HepG2 (cell line): ENCODE measurements around the gene S100A16. TPM values are rescaled to one million over a fixed set of nuclear protein-coding genes. Genes with fewer than 3 reads are reported as not detected.

Source experiments
- ATAC-seq: fragments of 200-7000 bp; cut with Tn5 transposase; 3 replicates; pipeline ENCODE4 v1.9.1; 2020; ENCODE audit warnings: mild to moderate bottlenecking, moderate library complexity
- BruUV-seq: library from RNA; stranded (reverse); fragments of 400-500 nt; replicated peaks from 2 replicates; lab custom pipeline; 2021; lab: Mats Ljungman, UMichigan
- CTCF ChIA-PET: fragments of 300-600 bp; formaldehyde crosslinking; extraction: SDS; loops from one replicate; lab custom pipeline; 2021; ENCODE audit warnings: low total read pairs, inconsistent platforms, low intra/inter-chr PET ratio; lab: Yijun Ruan, JAX
- POLR2A ChIA-PET: fragments of 350-600 bp; sonication (Branson Sonifier 250); formaldehyde crosslinking; loops from one replicate; lab custom pipeline; 2020; ENCODE audit warnings: antibody characterized with exemption, inconsistent platforms; lab: Yijun Ruan, JAX
- DNase-seq: peaks from one replicate; pipeline ENCODE4 v3.0.0-alpha.2; 2015; ENCODE audit warnings: low spot score
- FAIRE-seq: peaks from 3 replicates; lab custom pipeline; 2011; peaks lifted over from hg19 to GRCh38; lab: Jason Lieb, UNC
- H2AFZ ChIP-seq: one replicate; pipeline ENCODE4 v1.6.1; 2011; ENCODE audit warnings: low read length, inconsistent platforms
- H3K27ac ChIP-seq: fragments of 300-600 bp; 3 replicates; pipeline ENCODE4 v1.8.0; 2011; ENCODE audit warnings: mixed run types, mild to moderate bottlenecking, mixed read lengths, low read length, inconsistent platforms; ENCODE audit not compliant: insufficient read depth; ENCODE audit errors: extremely low read length
- H3K27me3 ChIP-seq, 2 experiments: fragments of 200-600 bp in 1 of 2; 2 replicates in 1 of 2; 3 replicates in 1 of 2; pipeline versions ENCODE4 v1.6.0 to v1.8.0; 2011; ENCODE audit warnings: low read length in 2 of 2, mild to moderate bottlenecking in 2 of 2, moderate library complexity in 2 of 2, inconsistent platforms in 1 of 2; ENCODE audit not compliant: insufficient read depth in 2 of 2, control insufficient read depth in 1 of 2
- H3K36me3 ChIP-seq, 2 experiments: fragments of 200-600 bp in 1 of 2; replicated peaks in 1 of 2; 2 replicates in 1 of 2; 3 replicates in 1 of 2; pipeline versions ENCODE4 v1.5.1 to v1.8.0; 2011; ENCODE audit warnings: low read length in 2 of 2, inconsistent platforms in 1 of 2; ENCODE audit not compliant: insufficient read depth in 2 of 2, control insufficient read depth in 1 of 2
- H3K4me1 ChIP-seq: 2 replicates; pipeline ENCODE4 v1.5.1; 2012; ENCODE audit warnings: low read length, inconsistent platforms; ENCODE audit not compliant: insufficient read depth
- H3K4me2 ChIP-seq: 2 replicates; pipeline ENCODE4 v1.6.0; 2011; ENCODE audit warnings: low read depth, low read length, inconsistent platforms
- H3K4me3 ChIP-seq, 3 experiments: fragments of 200-600 bp in 1 of 3; sonication (generic), shearing (Covaris generic) in 1 of 3; replicated peaks in 1 of 3; 2 replicates each; pipeline ENCODE4 v1.5.1; 2011 to 2016; ENCODE audit warnings: low read length in 3 of 3, inconsistent platforms in 2 of 3, low read depth in 2 of 3, mild to moderate bottlenecking in 2 of 3, control low read depth in 1 of 3, mixed read lengths in 1 of 3; ENCODE audit not compliant: insufficient read depth in 1 of 3
- H3K79me2 ChIP-seq: one replicate; pipeline ENCODE4 v1.6.1; 2011; ENCODE audit warnings: low read length, inconsistent platforms; ENCODE audit not compliant: insufficient read depth
- H3K9ac ChIP-seq: 2 replicates; pipeline ENCODE4 v1.6.0; 2011; ENCODE audit warnings: mild to moderate bottlenecking, low read depth, low read length, inconsistent platforms; ENCODE audit not compliant: insufficient read depth
- H3K9me3 ChIP-seq: 2 replicates; pipeline ENCODE4 v1.5.1; 2012; ENCODE audit warnings: mild to moderate bottlenecking, low read length
- H4K20me1 ChIP-seq: 2 replicates; pipeline ENCODE4 v1.6.0; 2011; ENCODE audit warnings: inconsistent platforms, mild to moderate bottlenecking, low read length, moderate library complexity; ENCODE audit not compliant: insufficient read depth
- ATM ChIP-seq: fragments of 450-650 bp; IDR thresholded peaks from 2 replicates; pipeline ENCODE4 v1.7.1; 2017; ENCODE audit warnings: mild to moderate bottlenecking, borderline replicate concordance
- CENPT ChIP-seq: sonication (generic); formaldehyde crosslinking; IDR thresholded peaks from 2 replicates; pipeline ENCODE4 v1.8.0; 2022; ENCODE audit warnings: low read depth, mild to moderate bottlenecking, moderate library complexity, missing genetic modification reagents
- ELF3 ChIP-seq: IDR thresholded peaks from 2 replicates; pipeline ENCODE4 v1.6.1; 2016; ENCODE audit warnings: missing genetic modification reagents, missing compliant biosample characterization
- HNRNPUL1 ChIP-seq: fragments of 200-400 bp; formaldehyde crosslinking; IDR thresholded peaks from 2 replicates; pipeline ENCODE4 v1.6.1; 2017; ENCODE audit warnings: low read depth, mild to moderate bottlenecking, low read length, moderate library complexity
- PITX1 ChIP-seq: sonication (generic); formaldehyde crosslinking; IDR thresholded peaks from 2 replicates; pipeline ENCODE4 v1.5.1; 2020; ENCODE audit warnings: mild to moderate bottlenecking, missing genetic modification reagents
- POLR2A ChIP-seq, 2 experiments: IDR thresholded peaks; 2 replicates each; pipeline ENCODE4 v1.6.1; 2011; ENCODE audit warnings: low read depth in 2 of 2, low read length in 2 of 2, mild to moderate bottlenecking in 1 of 2, moderate library complexity in 1 of 2; ENCODE audit not compliant: insufficient read depth in 1 of 2
- SP2 ChIP-seq: sonication (generic); formaldehyde crosslinking; IDR thresholded peaks from 2 replicates; pipeline ENCODE4 v1.5.1; 2020; ENCODE audit warnings: mild to moderate bottlenecking, missing genetic modification reagents
- TAF1 ChIP-seq: sonication (generic); formaldehyde crosslinking; IDR thresholded peaks from 2 replicates; pipeline ENCODE4 v1.4.0; 2020; ENCODE audit warnings: missing genetic modification reagents
- ZNF776 ChIP-seq: sonication (generic); formaldehyde crosslinking; IDR thresholded peaks from 2 replicates; pipeline ENCODE4 v1.4.0; 2020; ENCODE audit warnings: mild to moderate bottlenecking, missing genetic modification reagents
- ZZZ3 ChIP-seq: sonication (generic); formaldehyde crosslinking; IDR thresholded peaks from 2 replicates; pipeline ENCODE4 v1.4.0; 2020; ENCODE audit warnings: missing genetic modification reagents, mild to moderate bottlenecking, borderline replicate concordance
- WGBS: methylation state at CpG from one replicate; pipeline ENCODE4 v1.1.6; 2017; ENCODE audit warnings: low lambda C conversion rate; 5-methylcytosine and 5-hydroxymethylcytosine counted together
- in situ Hi-C: cut with HindIII; loops from 2 replicates; pipeline ENCODE4 v1.10.0; 2017; ENCODE audit warnings: low pct_unique_long_range_greater_than_20kb; ENCODE audit not compliant: extremely low pct_ligation_motif_present
- intact Hi-C: fragments of 100-400 bp; cut with micrococcal nuclease; formaldehyde crosslinking; loops from one replicate; pipeline ENCODE4 v1.10.0; 2022; ENCODE audit not compliant: unreplicated experiment
- polyA plus RNA-seq, 8 experiments: library from polyadenylated mRNA; depleted of rRNA in 3 of 8; stranded (reverse) in 7 of 8; unstranded in 1 of 8; fragments of >200 nt; fragmentation: Illumina TruSeq in 4 of 8; extraction: Trizol in 4 of 8; gene quantifications; 2 replicates each; pipeline versions ENCODE4 v1.2.1 to v1.2.3, GENCODE V29; 2011 to 2016; ENCODE audit warnings: low read depth in 4 of 8, missing spikeins in 1 of 8, mixed read lengths in 1 of 8; ENCODE audit not compliant: insufficient read depth in 1 of 8
- total RNA-seq, 5 experiments: library from RNA; depleted of rRNA; stranded (reverse); fragments of >200 nt; fragmentation: Illumina TruSeq; extraction: Trizol; gene quantifications; 2 replicates each; pipeline ENCODE4 v1.2.3, GENCODE V29; 2016; ENCODE audit warnings: low read depth in 1 of 5
- TF ChIP-seq, protein P1 (sequence below): sonication (generic); formaldehyde crosslinking; IDR thresholded peaks from 2 replicates; pipeline ENCODE4 v1.4.0; 2020; ENCODE audit warnings: missing genetic modification reagents
- TF ChIP-seq, protein P2 (sequence below): sonication (generic); formaldehyde crosslinking; IDR thresholded peaks from 2 replicates; pipeline ENCODE4 v1.5.0; 2020; ENCODE audit warnings: missing genetic modification reagents
- TF ChIP-seq, protein P3 (sequence below): sonication (generic); formaldehyde crosslinking; IDR thresholded peaks from 2 replicates; pipeline ENCODE4 v1.5.1; 2020; ENCODE audit warnings: mild to moderate bottlenecking, missing genetic modification reagents
- TF ChIP-seq, protein P4 (sequence below): sonication (generic); formaldehyde crosslinking; IDR thresholded peaks from 2 replicates; pipeline ENCODE4 v1.9.0; 2021; ENCODE audit warnings: missing genetic modification reagents, mild to moderate bottlenecking, borderline replicate concordance
- TF ChIP-seq, protein P5 (sequence below): sonication (generic); formaldehyde crosslinking; IDR thresholded peaks from 2 replicates; pipeline ENCODE4; 2020; ENCODE audit warnings: missing genetic modification reagents, mild to moderate bottlenecking, borderline replicate concordance

Gene S100A16
- total and polyA plus RNA-seq, 2 of the 13 experiments (the other 11 are each of a cell fraction or from before 2014, with no cell fraction given): 46.0 to 195 TPM

DNA sequence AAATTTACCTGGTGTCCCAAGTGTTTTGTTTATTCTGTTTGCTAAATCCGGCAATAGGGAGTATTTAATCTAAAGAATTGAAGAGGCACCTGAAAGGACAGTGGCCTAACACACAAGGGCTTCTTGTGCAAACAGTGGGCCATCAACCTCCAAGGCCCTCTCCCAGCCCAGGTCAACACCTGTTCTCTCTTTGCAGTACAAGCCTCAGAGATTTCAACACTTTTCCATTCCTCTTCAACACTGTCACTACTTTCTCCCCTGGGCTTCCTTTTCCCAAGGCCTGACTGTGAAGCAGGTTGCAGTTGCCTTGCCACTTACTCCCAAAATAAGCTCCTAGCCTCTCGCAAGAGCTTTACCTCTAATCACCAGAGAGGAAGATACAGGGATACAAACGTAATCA, 42.4 kb upstream of the S100A16 start:
- ChIA-PET CTCF (no interaction called here), POLR2A (interaction anchor here (1.0 kb wide), 1 partner anchor 21 kb away, joined by 3 read pairs; the partner anchor contains the start of gene CHTOP)
- no peaks in the 10 kb centered on the region; a peak in 1 of 5 replicates for H3K27me3 ChIP-seq
- H3K36me3 ChIP-seq: no peaks in the 10 kb centered on the region
- in situ Hi-C loops (no loop called here), intact Hi-C loops (no loop called here)
- ATAC-seq (peak; percentile 35), DNase-seq (peak; percentile 56), FAIRE-seq (peak; percentile 75)
- H4K20me1 ChIP-seq: no peaks in the 10 kb centered on the region
- H3K4me1 ChIP-seq: peaks cover 45% of the 10 kb centered on the region
- no peaks in the 10 kb centered on the region for H3K9me3 ChIP-seq
- H3K9ac ChIP-seq: no peak overlapping the region
- BruUV-seq: no TSS peak
- peak overlapping the region; percentile 7 for H3K27ac ChIP-seq
- H3K4me3 ChIP-seq: peak overlapping the region in 1 of 3 experiments; percentile 9; a peak in 1 of 6 replicates
- peaks cover 12% of the 10 kb centered on the region for H3K79me2 ChIP-seq
- no peak overlapping the region for H2AFZ ChIP-seq
- 10% methylated on average over 3 of the region's 3 CpGs for WGBS
- peak overlapping the region; percentile 46 for H3K4me2 ChIP-seq
- TF ChIP-seq, protein P1, sequence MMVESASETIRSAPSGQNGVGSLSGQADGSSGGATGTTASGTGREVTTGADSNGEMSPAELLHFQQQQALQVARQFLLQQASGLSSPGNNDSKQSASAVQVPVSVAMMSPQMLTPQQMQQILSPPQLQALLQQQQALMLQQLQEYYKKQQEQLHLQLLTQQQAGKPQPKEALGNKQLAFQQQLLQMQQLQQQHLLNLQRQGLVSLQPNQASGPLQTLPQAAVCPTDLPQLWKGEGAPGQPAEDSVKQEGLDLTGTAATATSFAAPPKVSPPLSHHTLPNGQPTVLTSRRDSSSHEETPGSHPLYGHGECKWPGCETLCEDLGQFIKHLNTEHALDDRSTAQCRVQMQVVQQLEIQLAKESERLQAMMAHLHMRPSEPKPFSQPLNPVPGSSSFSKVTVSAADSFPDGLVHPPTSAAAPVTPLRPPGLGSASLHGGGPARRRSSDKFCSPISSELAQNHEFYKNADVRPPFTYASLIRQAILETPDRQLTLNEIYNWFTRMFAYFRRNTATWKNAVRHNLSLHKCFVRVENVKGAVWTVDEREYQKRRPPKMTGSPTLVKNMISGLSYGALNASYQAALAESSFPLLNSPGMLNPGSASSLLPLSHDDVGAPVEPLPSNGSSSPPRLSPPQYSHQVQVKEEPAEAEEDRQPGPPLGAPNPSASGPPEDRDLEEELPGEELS: 0 out of 2 replicates have a peak, but pooled peaks have one; percentile 12
- TF ChIP-seq ELF3 (CRISPR knock-in tag) (no peak), PITX1 (CRISPR knock-in tag) (no peak), ZZZ3 (CRISPR knock-in tag) (no peak), SP2 (CRISPR knock-in tag) (no peak), ATM (no peak), POLR2A (IDR thresholded peaks at IDR 0.05; ENCODE audit: insufficient read depth in 1 of 2, low read depth in 2 of 2, low read length in 2 of 2) (no peak), ZNF776 (CRISPR knock-in tag) (no peak), HNRNPUL1 (no peak), CENPT (CRISPR knock-in tag) (no peak), TAF1 (CRISPR knock-in tag) (no peak)
- TF ChIP-seq, protein P2, sequence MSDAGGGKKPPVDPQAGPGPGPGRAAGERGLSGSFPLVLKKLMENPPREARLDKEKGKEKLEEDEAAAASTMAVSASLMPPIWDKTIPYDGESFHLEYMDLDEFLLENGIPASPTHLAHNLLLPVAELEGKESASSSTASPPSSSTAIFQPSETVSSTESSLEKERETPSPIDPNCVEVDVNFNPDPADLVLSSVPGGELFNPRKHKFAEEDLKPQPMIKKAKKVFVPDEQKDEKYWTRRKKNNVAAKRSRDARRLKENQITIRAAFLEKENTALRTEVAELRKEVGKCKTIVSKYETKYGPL: no peak
- TF ChIP-seq, protein P3, sequence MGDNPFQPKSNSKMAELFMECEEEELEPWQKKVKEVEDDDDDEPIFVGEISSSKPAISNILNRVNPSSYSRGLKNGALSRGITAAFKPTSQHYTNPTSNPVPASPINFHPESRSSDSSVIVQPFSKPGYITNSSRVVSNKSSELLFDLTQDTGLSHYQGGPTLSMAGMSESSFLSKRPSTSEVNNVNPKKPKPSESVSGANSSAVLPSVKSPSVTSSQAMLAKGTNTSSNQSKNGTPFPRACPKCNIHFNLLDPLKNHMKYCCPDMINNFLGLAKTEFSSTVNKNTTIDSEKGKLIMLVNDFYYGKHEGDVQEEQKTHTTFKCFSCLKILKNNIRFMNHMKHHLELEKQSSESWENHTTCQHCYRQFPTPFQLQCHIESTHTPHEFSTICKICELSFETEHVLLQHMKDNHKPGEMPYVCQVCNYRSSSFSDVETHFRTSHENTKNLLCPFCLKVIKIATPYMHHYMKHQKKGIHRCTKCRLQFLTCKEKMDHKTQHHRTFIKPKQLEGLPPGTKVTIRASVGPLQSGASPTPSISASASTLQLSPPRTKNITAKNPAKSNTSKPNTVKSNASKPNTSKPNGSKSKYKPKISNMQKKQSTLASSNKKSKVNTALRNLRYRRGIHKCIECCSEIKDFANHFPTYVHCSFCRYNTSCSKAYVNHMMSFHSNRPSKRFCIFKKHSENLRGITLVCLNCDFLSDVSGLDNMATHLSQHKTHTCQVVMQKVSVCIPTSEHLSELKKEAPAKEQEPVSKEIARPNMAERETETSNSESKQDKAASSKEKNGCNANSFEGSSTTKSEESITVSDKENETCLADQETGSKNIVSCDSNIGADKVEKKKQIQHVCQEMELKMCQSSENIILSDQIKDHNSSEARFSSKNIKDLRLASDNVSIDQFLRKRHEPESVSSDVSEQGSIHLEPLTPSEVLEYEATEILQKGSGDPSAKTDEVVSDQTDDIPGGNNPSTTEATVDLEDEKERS: no peak
- TF ChIP-seq, protein P4, sequence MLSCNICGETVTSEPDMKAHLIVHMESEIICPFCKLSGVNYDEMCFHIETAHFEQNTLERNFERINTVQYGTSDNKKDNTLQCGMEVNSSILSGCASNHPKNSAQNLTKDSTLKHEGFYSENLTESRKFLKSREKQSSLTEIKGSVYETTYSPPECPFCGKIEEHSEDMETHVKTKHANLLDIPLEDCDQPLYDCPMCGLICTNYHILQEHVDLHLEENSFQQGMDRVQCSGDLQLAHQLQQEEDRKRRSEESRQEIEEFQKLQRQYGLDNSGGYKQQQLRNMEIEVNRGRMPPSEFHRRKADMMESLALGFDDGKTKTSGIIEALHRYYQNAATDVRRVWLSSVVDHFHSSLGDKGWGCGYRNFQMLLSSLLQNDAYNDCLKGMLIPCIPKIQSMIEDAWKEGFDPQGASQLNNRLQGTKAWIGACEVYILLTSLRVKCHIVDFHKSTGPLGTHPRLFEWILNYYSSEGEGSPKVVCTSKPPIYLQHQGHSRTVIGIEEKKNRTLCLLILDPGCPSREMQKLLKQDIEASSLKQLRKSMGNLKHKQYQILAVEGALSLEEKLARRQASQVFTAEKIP (CRISPR knock-in tag): no peak
- TF ChIP-seq, protein P5, sequence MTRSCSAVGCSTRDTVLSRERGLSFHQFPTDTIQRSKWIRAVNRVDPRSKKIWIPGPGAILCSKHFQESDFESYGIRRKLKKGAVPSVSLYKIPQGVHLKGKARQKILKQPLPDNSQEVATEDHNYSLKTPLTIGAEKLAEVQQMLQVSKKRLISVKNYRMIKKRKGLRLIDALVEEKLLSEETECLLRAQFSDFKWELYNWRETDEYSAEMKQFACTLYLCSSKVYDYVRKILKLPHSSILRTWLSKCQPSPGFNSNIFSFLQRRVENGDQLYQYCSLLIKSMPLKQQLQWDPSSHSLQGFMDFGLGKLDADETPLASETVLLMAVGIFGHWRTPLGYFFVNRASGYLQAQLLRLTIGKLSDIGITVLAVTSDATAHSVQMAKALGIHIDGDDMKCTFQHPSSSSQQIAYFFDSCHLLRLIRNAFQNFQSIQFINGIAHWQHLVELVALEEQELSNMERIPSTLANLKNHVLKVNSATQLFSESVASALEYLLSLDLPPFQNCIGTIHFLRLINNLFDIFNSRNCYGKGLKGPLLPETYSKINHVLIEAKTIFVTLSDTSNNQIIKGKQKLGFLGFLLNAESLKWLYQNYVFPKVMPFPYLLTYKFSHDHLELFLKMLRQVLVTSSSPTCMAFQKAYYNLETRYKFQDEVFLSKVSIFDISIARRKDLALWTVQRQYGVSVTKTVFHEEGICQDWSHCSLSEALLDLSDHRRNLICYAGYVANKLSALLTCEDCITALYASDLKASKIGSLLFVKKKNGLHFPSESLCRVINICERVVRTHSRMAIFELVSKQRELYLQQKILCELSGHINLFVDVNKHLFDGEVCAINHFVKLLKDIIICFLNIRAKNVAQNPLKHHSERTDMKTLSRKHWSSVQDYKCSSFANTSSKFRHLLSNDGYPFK (CRISPR knock-in tag): no peak
